Measurements from ENCODE around the gene RADIL.
"Not testable (repeated sequence)": the region's sequence is repeated elsewhere in the genome, so short reads cannot be mapped to it uniquely, and the experiment has no call there.

The RADIL gene, protein sequence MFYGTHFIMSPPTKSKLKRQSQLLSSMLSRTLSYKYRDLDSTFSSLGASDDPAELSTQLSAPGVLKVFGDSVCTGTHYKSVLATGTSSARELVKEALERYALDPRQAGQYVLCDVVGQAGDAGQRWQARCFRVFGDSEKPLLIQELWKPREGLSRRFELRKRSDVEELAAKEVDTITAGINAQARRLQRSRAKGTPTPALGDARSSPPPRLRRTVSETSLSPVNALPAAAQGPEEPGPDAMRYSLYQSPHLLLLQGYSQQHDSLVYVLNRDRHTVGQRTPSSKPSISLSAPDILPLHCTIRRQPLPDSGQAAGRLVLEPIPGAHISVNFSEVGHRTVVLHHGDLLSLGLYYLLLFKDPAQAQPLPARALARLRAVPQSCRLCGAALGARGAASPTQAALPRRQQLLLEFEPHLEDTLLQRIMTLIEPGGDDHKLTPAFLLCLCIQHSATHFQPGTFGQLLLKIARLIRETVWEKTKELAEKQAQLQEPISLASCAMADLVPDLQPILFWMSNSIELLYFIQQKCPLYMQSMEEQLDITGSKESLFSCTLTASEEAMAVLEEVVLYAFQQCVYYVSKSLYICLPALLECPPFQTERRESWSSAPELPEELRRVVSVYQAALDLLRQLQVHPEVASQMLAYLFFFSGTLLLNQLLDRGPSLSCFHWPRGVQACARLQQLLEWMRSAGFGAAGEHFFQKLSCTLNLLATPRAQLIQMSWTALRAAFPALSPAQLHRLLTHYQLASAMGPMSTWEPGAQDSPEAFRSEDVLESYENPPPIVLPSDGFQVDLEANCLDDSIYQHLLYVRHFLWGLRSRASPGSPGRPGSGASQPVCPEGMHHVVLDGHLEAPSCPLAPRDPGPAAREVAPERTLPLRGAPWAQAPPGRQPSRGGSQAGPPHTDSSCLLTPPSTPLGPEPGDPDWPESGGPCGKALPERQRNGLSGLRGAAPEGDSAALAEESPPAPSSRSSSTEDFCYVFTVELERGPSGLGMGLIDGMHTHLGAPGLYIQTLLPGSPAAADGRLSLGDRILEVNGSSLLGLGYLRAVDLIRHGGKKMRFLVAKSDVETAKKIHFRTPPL

DNA sequence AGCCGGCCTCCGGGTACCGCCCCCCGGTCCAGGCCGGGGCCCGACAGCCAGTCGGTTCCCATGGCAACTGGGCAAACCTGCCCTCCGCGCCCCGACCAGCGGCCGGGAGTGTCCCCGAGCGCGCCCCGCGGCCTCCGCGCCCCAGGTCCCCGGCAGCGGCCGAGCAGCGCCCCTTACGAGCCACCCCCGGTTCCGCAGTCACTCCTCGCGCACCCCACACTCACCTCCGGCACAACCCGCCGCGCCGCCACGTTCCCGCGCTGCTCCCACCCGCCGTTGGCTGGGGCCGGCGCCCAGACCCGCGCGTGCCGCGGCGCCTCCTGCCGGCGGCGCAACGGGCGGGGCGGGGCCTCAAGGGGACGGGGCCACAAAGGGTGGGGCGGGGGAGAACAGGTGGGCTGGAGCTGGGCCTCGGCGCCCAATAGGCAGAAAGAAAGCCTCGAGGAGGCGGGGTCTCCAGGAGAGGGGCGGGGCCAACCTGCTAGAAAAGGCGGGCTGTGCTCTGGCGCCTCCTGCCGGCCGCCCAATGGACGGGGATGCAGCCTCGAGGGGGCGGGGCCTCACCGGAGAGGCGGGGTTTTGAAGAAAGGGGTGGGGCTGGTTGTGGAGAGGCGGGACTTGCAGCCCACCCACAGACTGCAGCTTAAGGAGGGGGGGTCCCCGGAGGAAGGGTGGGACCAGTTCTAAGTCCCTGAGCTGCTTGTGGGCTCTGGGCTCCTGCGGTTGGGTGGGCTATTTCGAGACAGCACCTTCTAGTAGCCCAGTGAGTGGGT, at the start of gene RADIL:
Gene RADIL (minus strand): TSS at position 345 of the 773 bp plus-strand sequence. CDS start 5,577 bp downstream, outside the sequence.
- peak; percentile 87 for DNase-seq

DNA sequence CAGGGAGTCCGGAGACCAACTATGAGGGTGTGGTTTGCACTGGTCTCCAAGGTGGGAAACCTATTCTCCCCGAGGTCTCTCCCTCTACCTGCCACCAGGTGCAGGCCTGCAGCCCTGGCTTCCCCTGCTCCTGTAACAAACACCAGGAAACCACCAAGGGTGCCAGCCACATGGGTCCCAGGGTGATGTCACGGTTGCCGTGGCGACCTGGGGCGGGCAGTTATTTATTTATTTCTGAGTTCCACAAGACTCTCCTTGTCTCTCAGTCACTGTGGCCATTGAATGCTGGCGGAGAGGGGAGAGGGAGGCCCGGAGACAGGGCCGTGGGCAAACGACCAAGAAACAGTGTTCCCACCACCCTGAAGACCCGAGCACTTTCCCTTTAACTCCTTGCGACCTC, 48.4 kb upstream of the RADIL start:
- DNase-seq = no peak

DNA sequence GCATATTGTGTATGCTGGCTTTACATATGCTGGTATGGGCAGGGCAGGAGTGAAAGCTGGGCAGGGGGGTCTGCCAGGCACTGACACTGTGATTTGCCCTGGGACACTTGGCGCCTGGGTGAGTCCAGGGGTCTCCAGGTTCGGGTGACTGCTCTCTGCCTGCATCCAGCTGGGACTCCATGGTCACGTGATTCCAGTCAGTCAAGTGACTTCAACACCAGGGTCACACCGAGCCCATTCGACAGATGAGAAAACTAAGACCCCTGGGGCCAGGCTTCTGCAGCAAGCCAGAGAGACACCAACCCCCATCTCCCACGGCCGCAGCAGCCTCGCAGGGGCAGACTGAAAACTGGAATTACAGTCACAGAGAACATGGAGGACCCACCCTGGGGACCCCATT, 45.5 kb upstream of the RADIL start:
- DNase-seq = no peak

DNA sequence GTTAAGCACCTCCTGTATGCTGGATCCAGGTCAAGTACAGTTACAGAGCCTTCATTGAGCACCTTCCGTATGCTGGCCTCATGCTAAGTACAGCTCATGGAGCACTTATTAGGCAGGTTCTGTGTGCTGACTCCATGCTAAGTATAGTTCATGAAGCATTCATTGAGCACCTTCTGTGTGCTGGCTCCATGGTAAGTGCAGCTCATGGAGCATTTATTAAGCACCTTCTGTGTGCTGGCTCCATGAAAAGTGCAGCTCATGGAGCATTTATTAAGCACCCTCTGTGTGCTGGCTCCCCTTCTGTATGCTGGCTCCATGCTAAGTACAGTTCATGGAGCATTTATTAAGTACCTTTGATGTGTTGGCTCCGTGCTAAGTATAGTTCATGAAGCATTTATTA, 44.9 kb upstream of the RADIL start:
- DNase-seq = no peak

DNA sequence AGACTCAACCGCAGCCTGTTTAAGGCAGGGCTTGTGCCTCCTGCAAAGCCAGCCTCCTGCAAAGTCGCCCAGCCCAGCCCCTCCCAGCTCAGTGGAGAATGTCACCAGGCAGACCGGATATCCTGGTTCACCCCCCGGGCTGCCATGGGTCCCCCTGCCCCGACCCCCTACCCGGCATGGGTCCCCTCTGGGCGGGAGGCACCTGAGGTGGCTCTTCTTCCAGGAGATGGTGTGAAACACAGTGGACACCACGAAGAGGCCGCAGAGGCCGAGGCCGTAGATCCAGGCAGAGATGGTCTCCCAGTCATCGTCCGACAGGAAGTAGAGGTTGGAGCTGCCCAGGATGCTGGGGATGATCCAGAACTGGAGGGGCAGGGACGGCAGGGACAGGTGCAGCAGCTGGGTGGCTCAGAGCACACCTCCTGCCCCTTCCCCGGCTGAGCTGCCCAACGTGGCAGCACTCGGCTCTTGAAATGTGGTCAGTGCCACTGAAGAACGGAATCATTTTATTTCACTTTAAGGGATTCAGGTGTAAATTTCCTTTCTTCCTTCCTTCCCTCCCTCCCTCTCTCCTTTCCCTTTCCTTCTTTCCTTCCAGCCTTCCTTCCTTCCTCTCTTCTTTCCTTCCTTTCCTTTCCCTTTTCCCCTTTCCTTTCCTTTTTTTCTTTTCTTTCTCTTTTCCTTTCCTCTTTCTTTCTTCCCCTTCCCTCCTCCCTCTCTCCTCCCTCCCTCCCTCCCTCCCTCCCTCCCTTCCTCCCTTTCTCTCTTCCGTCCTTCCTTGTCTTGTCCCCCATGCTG, 36.7 kb upstream of the RADIL start:
- no peak for DNase-seq

DNA sequence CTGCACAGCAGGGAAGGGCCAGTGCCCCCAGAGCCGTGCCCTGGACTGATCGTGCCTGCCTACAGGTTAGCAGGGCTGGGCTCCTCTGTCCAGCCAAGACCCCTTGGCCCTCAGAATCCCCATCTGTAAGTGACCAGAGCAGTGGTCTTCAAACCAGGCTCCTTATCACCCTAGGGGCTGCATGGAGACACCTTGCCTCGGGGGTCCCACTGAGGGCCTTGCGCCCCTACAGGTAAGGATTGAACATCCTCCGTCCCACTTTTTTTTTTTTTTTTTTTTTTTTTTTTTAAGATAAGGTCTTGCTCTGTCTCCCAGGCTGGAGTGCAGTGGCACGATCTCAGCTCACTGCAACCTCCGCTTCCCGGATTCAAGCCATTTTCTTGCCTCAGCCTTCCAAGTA, 32.6 kb upstream of the RADIL start:
- DNase-seq = no peak

DNA sequence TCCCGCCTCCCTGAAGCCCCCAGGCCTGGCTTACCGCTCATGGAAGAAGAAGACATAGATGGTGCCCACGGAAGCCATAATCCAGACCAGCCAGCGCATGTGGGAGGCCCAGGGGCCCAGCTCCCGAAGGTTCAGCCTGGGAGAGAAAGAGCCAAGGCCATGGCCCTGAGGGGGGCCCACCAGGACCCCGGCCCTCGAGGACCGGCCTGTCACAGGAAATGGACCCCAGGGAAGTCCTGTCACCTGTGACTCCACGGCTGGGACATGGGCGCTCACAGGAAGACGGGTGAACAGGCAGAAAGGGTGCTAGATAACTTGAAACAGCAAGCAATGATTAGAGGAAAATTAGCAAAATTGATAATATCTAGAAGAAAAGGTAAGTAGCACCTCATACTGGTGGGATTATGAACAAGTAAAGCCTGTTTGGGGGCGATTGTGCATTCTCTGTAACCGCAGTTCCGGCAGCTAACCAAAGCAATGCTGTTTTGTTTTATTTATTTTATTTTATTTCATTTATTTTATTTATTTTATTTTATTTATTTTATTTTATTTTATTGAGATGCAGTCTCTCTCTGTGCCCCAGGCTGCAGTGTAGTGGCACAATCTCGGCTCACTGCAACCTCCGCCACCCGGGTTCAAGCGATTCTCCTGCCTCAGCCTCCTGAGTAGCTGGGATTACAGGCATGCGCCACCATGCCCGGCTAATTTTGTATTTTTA, 27.8 kb upstream of the RADIL start:
- DNase-seq = no peak

DNA sequence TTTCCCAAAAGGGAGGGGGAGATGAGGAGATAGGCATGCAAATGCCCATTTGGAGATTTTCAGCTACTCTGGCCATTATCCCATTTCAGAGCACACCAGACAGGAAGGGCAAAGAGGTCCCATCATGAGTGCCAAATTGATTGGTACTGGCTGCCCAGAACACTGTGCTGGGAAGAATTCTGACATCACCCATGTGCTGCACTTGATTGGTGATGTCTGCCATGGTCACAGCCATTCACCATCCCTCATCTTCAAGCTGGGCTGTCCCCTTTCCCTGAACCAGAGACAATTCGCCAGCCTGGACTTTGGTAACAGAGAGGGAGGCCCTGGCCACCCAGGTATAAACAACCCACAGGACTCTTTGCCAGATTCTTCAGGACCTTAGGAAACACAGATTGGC, 23.2 kb upstream of the RADIL start:
- no peak for DNase-seq

DNA sequence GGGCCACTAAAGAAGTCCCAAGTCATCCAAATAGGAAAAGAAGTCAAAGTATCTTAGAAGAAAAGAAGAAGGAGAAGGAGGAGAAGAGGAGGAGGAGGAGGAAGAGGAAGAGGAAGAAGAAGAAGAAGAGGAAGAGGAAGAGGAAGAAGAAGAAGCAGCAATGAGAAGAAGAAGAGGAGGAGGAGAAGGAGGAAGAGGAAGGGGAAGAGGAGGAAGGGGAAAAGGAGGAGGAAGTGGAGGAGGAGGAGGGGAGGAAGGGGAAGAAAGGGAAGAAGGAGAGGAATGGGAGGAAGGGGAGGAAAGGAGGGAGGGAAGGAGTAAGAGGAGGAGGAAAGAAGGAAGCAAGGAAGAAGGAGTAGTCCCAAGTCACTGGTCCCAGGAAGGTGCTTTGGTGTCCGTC, 21.7 kb upstream of the RADIL start:
- no peak for DNase-seq

DNA sequence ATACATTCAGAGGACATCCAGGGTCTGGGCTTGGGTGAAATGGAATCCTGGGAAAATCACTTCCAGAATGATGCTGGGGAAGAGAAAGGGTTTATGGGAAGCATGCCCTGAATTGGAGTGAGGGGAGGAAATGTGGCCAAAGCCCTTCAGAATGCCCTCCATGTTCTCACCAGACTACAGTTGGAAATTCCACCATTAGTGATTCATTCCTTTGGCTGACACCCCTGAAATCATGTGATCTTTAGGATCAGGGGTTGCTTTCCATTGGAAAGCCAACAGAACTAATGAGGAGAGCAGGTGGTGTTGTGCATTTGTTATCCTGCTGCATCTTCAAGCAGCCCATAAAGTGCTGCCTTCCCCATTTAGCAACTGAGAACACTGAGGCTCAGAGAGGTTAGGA, 20.8 kb upstream of the RADIL start:
- no peak for DNase-seq

DNA sequence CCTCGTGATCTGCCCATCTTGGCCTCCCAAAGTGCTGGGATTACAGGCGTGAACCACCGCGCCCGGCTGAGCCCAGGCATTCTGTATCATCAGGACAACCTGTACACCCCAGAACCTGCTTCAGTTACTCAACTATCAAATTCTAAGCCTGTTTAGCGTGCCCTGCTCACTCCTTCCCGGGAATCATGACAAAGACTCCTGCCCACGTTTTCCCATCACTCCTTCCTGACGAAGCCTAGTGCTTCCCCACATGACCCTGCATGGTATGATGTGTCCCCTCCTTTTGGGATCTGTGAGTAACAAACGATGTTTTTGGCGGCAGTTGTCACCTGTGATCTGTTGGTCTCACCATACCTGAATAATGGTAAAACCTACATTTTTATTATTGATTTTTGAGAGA, 12.2 kb upstream of the RADIL start:
- no peak for DNase-seq

DNA sequence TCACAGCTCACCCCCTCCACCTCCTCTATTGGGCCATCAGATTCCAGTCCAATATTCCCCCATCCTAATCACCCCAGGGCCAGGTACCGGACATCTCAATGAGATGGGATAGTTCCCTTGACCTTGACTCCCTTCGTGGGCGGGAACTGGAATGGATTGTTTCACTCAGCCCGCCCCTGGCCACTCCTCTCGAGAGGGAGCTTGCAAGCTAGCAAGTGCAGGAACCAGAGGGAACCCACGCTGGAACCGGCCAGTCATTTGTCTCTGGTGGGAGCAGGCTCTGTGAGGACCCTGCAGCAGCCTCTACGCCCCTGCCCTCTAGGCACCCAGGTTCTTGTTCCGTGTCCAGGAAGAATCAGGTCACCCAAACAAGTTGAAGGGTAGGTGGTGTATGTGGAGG, 11.0 kb upstream of the RADIL start:
- DNase-seq = no peak

DNA sequence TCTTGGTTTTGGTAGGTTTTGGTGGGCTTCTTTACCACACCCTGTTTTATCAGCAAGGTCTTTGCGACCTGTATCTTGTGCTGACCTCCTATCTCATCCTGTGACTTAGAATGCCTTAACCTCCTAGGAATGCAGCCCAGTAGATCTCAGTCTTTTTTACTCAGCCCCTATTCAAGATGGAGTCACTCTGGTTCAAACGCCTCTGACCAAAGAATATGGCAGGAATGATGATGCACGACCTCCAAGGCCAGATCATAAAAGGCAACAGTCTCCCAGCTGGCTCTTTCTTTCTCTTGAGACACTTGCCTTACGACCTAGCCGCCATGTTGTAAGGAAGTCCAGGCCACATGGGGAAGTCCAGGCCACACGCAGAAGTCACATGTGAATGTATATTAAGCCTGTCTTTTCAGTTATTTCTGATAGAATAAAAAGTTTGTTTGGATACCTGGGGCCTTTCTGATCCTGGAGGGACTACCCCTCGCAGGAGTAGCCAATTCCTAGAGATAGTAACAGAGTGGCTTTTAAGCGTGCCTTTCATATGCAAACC, 10.5 kb upstream of the RADIL start:
- DNase-seq = no peak

DNA sequence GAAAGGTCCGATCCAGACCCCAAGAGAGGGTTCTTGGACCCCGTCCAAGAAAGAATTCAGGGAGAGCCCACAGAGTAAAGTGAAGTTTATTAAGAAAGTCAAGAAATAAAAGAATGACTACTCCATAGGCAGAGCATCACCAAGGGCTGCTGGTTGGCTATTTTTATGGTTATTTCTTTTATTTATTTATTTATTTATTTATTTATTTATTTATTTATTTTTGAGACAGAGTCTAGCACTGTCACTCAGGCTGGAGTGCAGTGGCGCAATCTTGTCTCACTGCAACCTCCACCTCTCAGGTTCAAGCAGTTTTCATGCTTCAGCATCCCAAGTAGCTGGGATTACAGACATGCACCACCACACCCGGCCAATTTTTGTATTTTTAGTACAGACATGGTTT, 9.7 kb upstream of the RADIL start:
- DNase-seq = not testable (repeated sequence)

DNA sequence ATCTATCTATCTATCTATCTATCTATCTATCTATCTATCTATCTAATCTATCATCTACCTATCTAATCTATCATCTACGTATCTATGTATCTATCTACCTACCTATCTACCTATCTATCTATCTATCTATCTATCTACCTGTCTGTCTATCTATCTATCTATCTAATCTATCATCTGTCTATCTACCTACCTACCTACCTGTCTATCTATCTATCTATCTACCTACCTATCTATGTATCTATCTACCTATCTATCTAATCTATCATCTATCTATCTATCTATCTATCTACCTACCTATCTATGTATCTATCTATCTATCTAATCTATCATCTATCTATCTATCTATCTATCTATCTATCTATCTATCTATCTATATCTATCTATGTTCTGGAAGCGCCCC, 8.0 kb upstream of the RADIL start:
- DNase-seq = not testable (repeated sequence)

DNA sequence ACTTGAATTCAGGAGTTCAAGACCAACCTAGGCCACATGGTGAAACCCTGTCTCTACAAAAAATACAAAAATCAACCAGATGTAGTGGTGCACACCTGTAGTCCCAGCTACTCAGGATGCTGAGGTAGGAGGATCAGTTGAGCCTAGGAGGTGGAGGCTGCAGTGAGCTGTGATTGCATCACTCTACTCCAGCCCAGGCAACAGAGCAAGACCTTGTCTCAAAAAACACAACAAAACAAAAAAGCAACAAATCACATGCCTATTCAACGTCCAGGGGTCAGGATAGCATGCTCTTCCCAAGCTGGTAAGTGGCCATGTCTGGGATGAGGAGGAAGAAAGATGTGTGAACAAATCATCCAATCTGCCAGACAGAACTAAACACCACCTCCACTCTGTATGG, 6.2 kb upstream of the RADIL start:
- no peak for DNase-seq

DNA sequence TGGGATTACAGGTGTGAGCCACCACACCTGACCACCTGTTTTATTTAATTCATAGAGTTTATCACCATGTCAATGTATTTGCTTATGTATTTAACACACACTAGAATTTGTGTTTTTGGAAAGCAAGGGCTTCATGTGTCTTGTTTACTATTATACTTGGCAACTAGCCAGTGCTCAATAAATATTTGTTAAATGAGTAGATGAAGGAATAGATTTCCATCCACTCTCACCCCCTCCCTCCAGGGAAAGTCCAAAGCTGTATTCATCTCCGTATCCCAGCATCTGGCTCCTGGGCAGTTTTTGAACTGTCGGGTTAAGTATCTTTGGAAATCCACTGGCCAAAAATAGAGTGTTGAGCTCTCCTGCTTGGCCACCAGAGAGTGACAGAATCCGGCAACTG, 4.6 kb upstream of the RADIL start:
- no peak for DNase-seq

DNA sequence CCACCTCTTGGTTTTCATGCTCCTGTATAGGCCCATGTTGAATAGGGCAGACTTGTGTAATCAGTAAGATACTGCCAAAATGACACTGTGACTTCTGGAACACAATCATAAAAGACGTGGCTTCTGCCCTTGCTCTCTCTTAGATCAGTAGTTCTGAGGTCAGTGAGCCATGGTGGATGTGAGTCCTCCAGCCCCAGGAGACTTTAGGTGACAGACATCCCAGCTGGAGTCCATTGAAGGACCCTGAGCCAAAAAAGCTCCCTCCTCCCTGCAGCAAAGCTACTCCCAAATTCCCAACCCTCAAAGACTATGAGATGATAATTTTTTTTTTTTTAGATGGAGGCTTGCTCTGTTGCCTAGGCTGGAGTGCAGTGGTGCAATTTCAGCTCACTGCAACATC, 3.2 kb upstream of the RADIL start:
- DNase-seq = no peak

DNA sequence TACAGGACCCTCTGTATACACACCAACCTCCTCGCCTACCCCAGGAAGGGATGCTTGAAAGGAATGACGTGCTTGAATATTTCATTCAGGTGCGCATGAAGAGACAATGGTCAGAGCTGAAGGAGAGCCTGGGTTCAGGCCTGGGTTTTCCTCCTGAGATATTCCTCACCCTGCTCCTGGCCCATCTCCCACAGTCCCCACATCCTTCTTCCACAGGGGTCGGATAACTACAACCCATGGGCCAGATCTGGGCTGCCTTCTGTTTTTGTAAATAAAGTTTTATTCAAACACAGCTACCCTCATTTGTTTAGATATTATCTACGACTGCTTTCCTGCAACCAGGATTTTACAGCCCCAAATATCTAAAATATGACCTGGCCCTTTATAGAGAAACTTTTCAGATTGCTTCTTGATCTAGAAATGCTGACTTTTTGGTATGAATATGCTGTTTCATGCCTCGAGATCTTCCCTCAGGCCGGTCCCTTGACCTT, 1.8 kb upstream of the RADIL start:
- DNase-seq = no peak

DNA sequence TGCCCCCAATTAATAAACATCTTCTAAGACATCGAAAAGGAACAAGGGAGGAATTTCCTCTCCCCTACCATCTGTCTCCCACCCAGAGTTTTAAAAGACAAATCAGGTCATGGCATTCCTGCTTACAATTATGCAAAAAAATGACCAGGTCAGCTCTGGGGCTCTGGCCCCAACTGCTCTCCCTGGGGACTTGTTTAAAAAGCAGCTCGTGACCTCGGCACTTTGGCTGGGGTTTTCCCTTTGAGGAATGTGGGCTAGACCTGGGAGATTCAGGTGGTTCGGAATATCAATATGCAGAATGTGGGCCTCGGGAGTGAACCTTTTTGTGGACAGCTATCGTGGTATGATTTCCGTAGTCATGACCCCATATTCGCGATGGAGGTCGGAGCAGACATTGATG, 648 bp upstream of the RADIL start:
- DNase-seq = no peak

DNA sequence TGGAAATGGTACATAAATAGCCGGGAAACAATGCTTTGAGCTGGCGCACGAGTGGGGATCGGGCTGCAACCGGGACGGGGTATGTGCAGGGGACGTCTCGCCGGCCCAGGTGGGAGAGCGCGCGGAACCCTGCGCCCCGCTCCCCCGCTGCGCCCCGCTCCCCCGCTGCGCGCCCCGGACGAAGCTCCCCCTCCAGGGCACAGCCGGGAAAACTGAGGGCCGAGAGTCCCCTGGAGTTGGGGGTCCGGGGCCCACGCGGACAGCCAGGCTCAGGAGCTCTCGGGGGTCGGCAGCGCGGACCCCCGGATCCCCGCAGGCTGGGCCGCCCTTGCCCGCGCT, 514 bp downstream of the RADIL start:
- no peak for DNase-seq

Measured in activated T-cell treated with anti-CD3 and anti-CD28 coated beads, Interleukin-2, amount 50 U/mL, for 1 hour (primary cell).